ENCODE measurements around the gene CABCOCO1. TPM values are rescaled to one million over a fixed set of nuclear protein-coding genes. Genes with fewer than 3 reads are reported as not detected.

Gene CABCOCO1
- total RNA-seq, 1 experiment from 2014 or later, result not detected

- POLR2A ChIA-PET, result no interaction called here
- intact Hi-C loops (cut with micrococcal nuclease), result no loop called here
Measured at GRCh38 chr10:61613665-61614064, 49.1 kb upstream of the CABCOCO1 start.

More at GRCh38 chr10:61613665-61614064, 49.1 kb upstream of the CABCOCO1 start:
- Histone ChIP-seq H3K9me3 (ENCODE audit: control insufficient read depth in 1 of 2, insufficient read depth in 1 of 2, low read depth in 1 of 2, low read length in 2 of 2) (no peaks in the 10 kb centered on the region), H3K4me2 (ENCODE audit: low read length) (no peak overlapping the region), H2AFZ (ENCODE audit: low read depth, low read length, poor library complexity, severe bottlenecking) (no peak overlapping the region), H4K20me1 (ENCODE audit: insufficient read depth) (no peaks in the 10 kb centered on the region), H3K9ac (ENCODE audit: low read length) (no peak overlapping the region), H3K36me3 (ENCODE audit: control insufficient read depth in 1 of 2, insufficient read depth in 2 of 2, low read length in 2 of 2) (no peaks in the 10 kb centered on the region), H3K9me2 (ENCODE audit: insufficient read depth) (no peaks in the 10 kb centered on the region), H3K27ac (ENCODE audit: low read depth, low read length) (no peak overlapping the region), H3K27me3 (ENCODE audit: insufficient read depth, low read length) (no peaks in the 10 kb centered on the region), H3K4me1 (ENCODE audit: control insufficient read depth in 1 of 2, insufficient read depth in 2 of 2, low read length in 2 of 2) (no peaks in the 10 kb centered on the region), H3K4me3 (replicated peaks in 1 of 2; ENCODE audit: low read depth in 1 of 2, low read length in 2 of 2) (no peak overlapping the region), H3K79me2 (ENCODE audit: insufficient read depth, low read length) (no peaks in the 10 kb centered on the region)
- CTCF ChIA-PET, result no interaction called here
- TF ChIP-seq, protein P1, sequence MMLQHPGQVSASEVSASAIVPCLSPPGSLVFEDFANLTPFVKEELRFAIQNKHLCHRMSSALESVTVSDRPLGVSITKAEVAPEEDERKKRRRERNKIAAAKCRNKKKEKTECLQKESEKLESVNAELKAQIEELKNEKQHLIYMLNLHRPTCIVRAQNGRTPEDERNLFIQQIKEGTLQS (IDR thresholded peaks at IDR 0.05), result no peak
- TF ChIP-seq POLR2AphosphoS5 (IDR thresholded peaks at IDR 0.05; ENCODE audit: low read depth, low read length), result no peak
- no peak for TF ChIP-seq CTCF (IDR thresholded peaks at IDR 0.05 in 2 of 3, conservative IDR thresholded peaks at IDR 0.05 in 1 of 3; ENCODE audit: borderline replicate concordance in 1 of 3, insufficient read depth in 1 of 3, low read depth in 2 of 3, low read length in 2 of 3)
- TF ChIP-seq REST (IDR thresholded peaks at IDR 0.05; ENCODE audit: low read depth), result no peak
- no peak for TF ChIP-seq ZFX (IDR thresholded peaks at IDR 0.05)
- no peak for TF ChIP-seq TCF7L2 (IDR thresholded peaks at IDR 0.05; ENCODE audit: borderline replicate concordance, extremely low read depth, insufficient read depth, insufficient read length)
- TF ChIP-seq EZH2phosphoT487 (IDR thresholded peaks at IDR 0.05; ENCODE audit: borderline replicate concordance), result no peak
- DNase-seq (ENCODE audit: low read depth, low spot score) (no peak), ATAC-seq (no peak)
- RAD21 ChIA-PET (ENCODE audit: low non-redundant PET in 1 of 2, low total read pairs in 2 of 2, uncharacterized antibody in 2 of 2, unreplicated experiment in 2 of 2), result no interaction called here
- BruUV-seq (replicated peaks), result no TSS peak

Data from HCT116 (cell line).